ENCODE data around the gene NAB1.

Gene NAB1

GRCh38 chr2:190716176-190716807 is 67.4 kb downstream of the NAB1 start:
- DNase-seq, result no peak

GRCh38 chr2:190717306-190717705 is 68.4 kb downstream of the NAB1 start:
- DNase-seq, result no peak

GRCh38 chr2:190717764-190718651 is 69.1 kb downstream of the NAB1 start:
- DNase-seq, result no peak

GRCh38 chr2:190718652-190719526 is 70.0 kb downstream of the NAB1 start:
- DNase-seq, result no peak

GRCh38 chr2:190720276-190720675 is 71.4 kb downstream of the NAB1 start:
- DNase-seq, result no peak

GRCh38 chr2:190720691-190721090 is 71.8 kb downstream of the NAB1 start:
- no peak for DNase-seq

- DNase-seq, result no peak
These were observed 73.3 kb downstream of the NAB1 start for GRCh38 chr2:190722061-190722759.

GRCh38 chr2:190722835-190723234 is 74.0 kb downstream of the NAB1 start:
- DNase-seq, result no peak

- no peak for DNase-seq
These were observed 74.7 kb downstream of the NAB1 start for GRCh38 chr2:190723397-190724090.

GRCh38 chr2:190726255-190726654 is 77.4 kb downstream of the NAB1 start:
- no peak for DNase-seq

- no peak for DNase-seq
These were observed 87.5 kb downstream of the NAB1 start for GRCh38 chr2:190736355-190736754.

- DNase-seq, result no peak
These were observed 91.6 kb downstream of the NAB1 start for GRCh38 chr2:190740449-190740848.
